SK-N-SH (cell line): Measurements from ENCODE around the gene PCBD1. TPM values are rescaled to one million over a fixed set of nuclear protein-coding genes. Genes with fewer than 3 reads are reported as not detected.

Source experiments
- CTCF ChIA-PET: fragments of 300-600, 350-600 bp; formaldehyde crosslinking; extraction: SDS; loops from one replicate; lab custom pipeline; 2021; lab: Yijun Ruan, JAX
- POLR2A ChIA-PET: fragments of 350-600 bp; sonication (Branson Sonifier 250); formaldehyde crosslinking; extraction: SDS; loops from one replicate; lab custom pipeline; 2020; ENCODE audit warnings: antibody characterized with exemption, inconsistent platforms; lab: Yijun Ruan, JAX
- DNase-seq: peaks from one replicate; pipeline ENCODE4 v3.0.0; 2012
- H2AFZ ChIP-seq: fragments of 200-600 bp; sonication (generic); 2 replicates; pipeline ENCODE4 v1.8.1; 2016; ENCODE audit warnings: antibody characterized with exemption, mild to moderate bottlenecking, low read depth
- H3F3A ChIP-seq: fragments of 200-600 bp; sonication (generic); replicated peaks from 2 replicates; pipeline ENCODE3; 2016; ENCODE audit warnings: antibody characterized with exemption, mild to moderate bottlenecking; ENCODE audit not compliant: insufficient read depth
- H3K27ac ChIP-seq, 2 experiments: fragments of 200-500 bp in 1 of 2; fragments of 200-600 bp in 1 of 2; sonication (Bioruptor generic) in 1 of 2; sonication (generic), shearing (Covaris generic) in 1 of 2; 2 replicates each; pipeline versions ENCODE4 v1.5.1 to v1.6.1; 2014 to 2016; ENCODE audit warnings: low read depth in 2 of 2, inconsistent platforms in 1 of 2, low read length in 1 of 2, mild to moderate bottlenecking in 1 of 2, mixed read lengths in 1 of 2
- H3K27me3 ChIP-seq: fragments of 200-600 bp; sonication (generic), shearing (Covaris generic); 2 replicates; pipeline ENCODE4 v1.6.1; 2016; ENCODE audit warnings: mixed run types; ENCODE audit not compliant: insufficient read depth
- H3K36me3 ChIP-seq, 2 experiments: fragments of 200-500 bp in 1 of 2; fragments of 200-600 bp in 1 of 2; sonication (Bioruptor generic) in 1 of 2; sonication (generic) in 1 of 2; replicated peaks in 1 of 2; 2 replicates each; pipeline versions ENCODE3 to v1.5.1; 2014 to 2016; ENCODE audit warnings: low read length in 1 of 2, mild to moderate bottlenecking in 1 of 2; ENCODE audit not compliant: insufficient read depth in 2 of 2, control insufficient read depth in 1 of 2
- H3K4me1 ChIP-seq, 2 experiments: fragments of 200-500 bp in 1 of 2; fragments of 200-600 bp in 1 of 2; sonication (Bioruptor generic) in 1 of 2; sonication (generic), shearing (Covaris generic) in 1 of 2; 2 replicates each; pipeline versions ENCODE4 v1.5.1 to v1.6.1; 2014 to 2016; ENCODE audit warnings: low read depth in 1 of 2, low read length in 1 of 2, mixed run types in 1 of 2; ENCODE audit not compliant: insufficient read depth in 2 of 2, control insufficient read depth in 1 of 2
- H3K4me2 ChIP-seq: fragments of 200-600 bp; sonication (generic), shearing (Covaris generic); 2 replicates; pipeline ENCODE4 v1.6.1; 2017; ENCODE audit warnings: mixed run types
- H3K4me3 ChIP-seq, 2 experiments: fragments of 200-500 bp in 1 of 2; fragments of 200-600 bp in 1 of 2; sonication (Bioruptor generic) in 1 of 2; sonication (generic), shearing (Covaris generic) in 1 of 2; 2 replicates each; pipeline versions ENCODE4 v1.5.1 to v1.8.1; 2014 to 2016; ENCODE audit warnings: low read depth in 2 of 2, inconsistent platforms in 1 of 2, low read length in 1 of 2, mild to moderate bottlenecking in 1 of 2, mixed read lengths in 1 of 2, moderate library complexity in 1 of 2
- H3K79me2 ChIP-seq: fragments of 200-600 bp; sonication (generic); 2 replicates; pipeline ENCODE4 v1.8.1; 2017; ENCODE audit warnings: mild to moderate bottlenecking; ENCODE audit not compliant: insufficient read depth
- H3K9ac ChIP-seq: fragments of 200-600 bp; sonication (generic); 2 replicates; pipeline ENCODE4 v1.6.1; 2017; ENCODE audit warnings: mixed run types
- H3K9me2 ChIP-seq: fragments of 200-600 bp; sonication (generic); 2 replicates; pipeline ENCODE4 v1.6.1; 2017; ENCODE audit warnings: mixed run types
- H3K9me3 ChIP-seq: fragments of 200-600 bp; sonication (generic); 2 replicates; pipeline ENCODE4 v1.6.1; 2017; ENCODE audit warnings: mixed run types, mild to moderate bottlenecking, moderate library complexity
- H4K20me1 ChIP-seq: fragments of 200-600 bp; sonication (generic); 2 replicates; pipeline ENCODE4 v1.6.1; 2017; ENCODE audit warnings: mild to moderate bottlenecking, mixed run types; ENCODE audit not compliant: insufficient read depth
- FOSL2 ChIP-seq: IDR thresholded peaks from 2 replicates; pipeline ENCODE4 v1.4.0; 2012; ENCODE audit warnings: low read depth, mild to moderate bottlenecking, moderate library complexity, borderline replicate concordance
- FOXM1 ChIP-seq: IDR thresholded peaks from 2 replicates; pipeline ENCODE4 v1.4.0; 2012; ENCODE audit warnings: low read depth, mild to moderate bottlenecking
- RAD21 ChIP-seq: IDR thresholded peaks from 2 replicates; pipeline ENCODE4 v1.6.1; 2012; ENCODE audit warnings: mild to moderate bottlenecking, low read length
- TCF12 ChIP-seq: IDR thresholded peaks from 2 replicates; pipeline ENCODE4 v1.4.0; 2012
- ZBTB33 ChIP-seq: IDR thresholded peaks from 2 replicates; pipeline ENCODE4 v1.4.0; 2012; ENCODE audit warnings: low read depth, borderline replicate concordance
- WGBS: methylation state at CpG from one replicate; pipeline ENCODE4 v1.1.6; 2017; ENCODE audit warnings: low lambda C conversion rate; 5-methylcytosine and 5-hydroxymethylcytosine counted together
- polyA plus RNA-seq, 3 experiments: library from polyadenylated mRNA; depleted of rRNA; stranded (reverse); fragments of >200 nt; gene quantifications; 2 replicates each; pipeline ENCODE4 v1.2.3, GENCODE V29; 2012

PCBD1 gene
- polyA plus RNA-seq, 1 of the 3 experiments (the other 2 are of a cell fraction): 112 TPM

DNA sequence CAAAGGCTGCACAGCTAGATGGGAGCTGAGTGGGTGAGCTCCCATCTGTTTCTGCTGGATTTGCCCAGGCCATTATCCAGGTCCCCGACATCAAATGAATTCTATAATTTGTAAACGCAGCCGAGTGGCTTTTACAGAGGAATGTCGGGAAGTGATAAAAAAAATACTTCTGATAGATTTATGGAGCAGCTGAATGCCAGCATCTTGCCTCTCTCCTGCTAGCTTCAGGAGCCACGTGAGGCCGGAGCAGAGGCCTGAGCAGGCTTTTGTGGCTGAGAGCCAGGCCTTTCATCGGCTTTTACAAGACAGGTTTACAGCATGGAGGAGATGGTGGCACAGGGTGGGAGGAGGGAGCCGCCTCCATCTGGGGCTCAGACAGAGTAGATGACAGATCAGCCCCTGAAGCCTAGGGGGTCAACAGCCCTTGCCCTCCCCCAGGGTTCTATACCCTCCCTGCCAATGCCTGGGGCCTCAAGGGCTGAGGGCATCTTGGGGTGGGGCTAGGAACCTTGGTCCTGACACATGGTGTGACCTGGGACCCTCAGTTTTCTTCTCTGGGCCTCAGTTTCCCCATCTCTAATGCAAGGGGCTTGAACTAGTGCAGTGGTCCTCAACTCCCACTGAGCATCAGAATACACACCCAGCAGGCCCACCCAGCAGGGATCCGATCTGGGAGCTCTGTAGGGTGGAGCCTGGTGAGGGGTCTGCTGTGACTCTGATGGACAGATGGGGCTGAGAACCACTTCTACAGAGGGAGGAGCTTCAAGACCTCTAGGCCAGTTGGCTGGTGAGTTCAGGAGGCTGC lies 44.2 kb upstream of the PCBD1 start:
- H3K4me3 ChIP-seq: no peak overlapping the region
- no peaks in the 10 kb centered on the region for H3K36me3 ChIP-seq
- H4K20me1 ChIP-seq: no peaks in the 10 kb centered on the region
- POLR2A ChIA-PET: no interaction called here
- H3K4me2 ChIP-seq: no peak overlapping the region
- H3K4me1 ChIP-seq: peaks cover 0 to 9% of the 10 kb centered on the region in 2 experiments; a peak in 1 of 4 replicates
- H3F3A ChIP-seq: no peaks in the 10 kb centered on the region
- H3K27ac ChIP-seq: no peak overlapping the region
- H2AFZ ChIP-seq: no peak overlapping the region
- H3K9ac ChIP-seq: no peak overlapping the region
- CTCF ChIA-PET: interaction anchor here (0.7 kb wide), 1 partner anchor 11 kb away, joined by 3 read pairs; no protein-coding TSS in a partner anchor
- H3K27me3 ChIP-seq: peaks cover 9% of the 10 kb centered on the region; the same call in 1 of the 2 replicates
- peak; percentile 32 for DNase-seq
- no peaks in the 10 kb centered on the region for H3K9me3 ChIP-seq
- no peaks in the 10 kb centered on the region for H3K9me2 ChIP-seq
- H3K79me2 ChIP-seq: no peaks in the 10 kb centered on the region
- WGBS: 59% methylated on average over 9 of the region's 9 CpGs
- no peak for TF ChIP-seq RAD21

- no peaks in the 10 kb centered on the region for H3K36me3 ChIP-seq
- H3K9me3 ChIP-seq: no peaks in the 10 kb centered on the region
- no peak for DNase-seq
- H3F3A ChIP-seq: no peaks in the 10 kb centered on the region
- H3K27me3 ChIP-seq: peaks cover 1% of the 10 kb centered on the region; the same call in 1 of the 2 replicates
- no peaks in the 10 kb centered on the region for H4K20me1 ChIP-seq
- TF ChIP-seq FOSL2 (peak; percentile 23; the same call in 1 of the 2 replicates), TCF12 (no peak)
- TF ChIP-seq, all 33 proteins: peak for 1
- Histone ChIP-seq H3K79me2 (no peaks in the 10 kb centered on the region), H3K9ac (no peak overlapping the region), H3K9me2 (no peaks in the 10 kb centered on the region), H3K4me3 (no peak overlapping the region), H3K4me1 (peaks cover 5 to 22% of the 10 kb centered on the region in 2 experiments; a peak in 2 of 4 replicates), H2AFZ (no peak overlapping the region), H3K27ac (no peak overlapping the region), H3K4me2 (no peak overlapping the region)
- CTCF ChIA-PET: interaction anchor here (1.2 to 1.8 kb wide), 4 partner anchors 10 to 79 kb away, joined by 3 to 8 read pairs (median 4); no protein-coding TSS in a partner anchor
- POLR2A ChIA-PET: interaction anchor here (0.8 kb wide), 1 partner anchor 304 kb away, joined by 3 read pairs; no protein-coding TSS in a partner anchor
- WGBS: 63% methylated on average over 15 of the region's 15 CpGs
Measured at GRCh38 chr10:70931168-70931815, 42.9 kb upstream of the PCBD1 start.

- H3K4me3 ChIP-seq: no peak overlapping the region
- H3K9me2 ChIP-seq: no peaks in the 10 kb centered on the region
- ChIA-PET CTCF (interaction anchor here (1.2 to 2.9 kb wide), 5 partner anchors 9 to 278 kb away, joined by 3 to 10 read pairs (median 5); no protein-coding TSS in a partner anchor), POLR2A (no interaction called here)
- H3K4me2 ChIP-seq: no peak overlapping the region
- DNase-seq: no peak
- no peaks in the 10 kb centered on the region for H3K9me3 ChIP-seq
- H3K36me3 ChIP-seq: no peaks in the 10 kb centered on the region
- H2AFZ ChIP-seq: no peak overlapping the region
- H3K9ac ChIP-seq: no peak overlapping the region
- no peaks in the 10 kb centered on the region for H3F3A ChIP-seq
- H4K20me1 ChIP-seq: no peaks in the 10 kb centered on the region
- peaks cover 5 to 27% of the 10 kb centered on the region in 2 experiments; a peak in 2 of 4 replicates for H3K4me1 ChIP-seq
- TF ChIP-seq FOXM1: no peak
- no peak for TF ChIP-seq ZBTB33
- 70% methylated on average over 15 of the region's 17 CpGs for WGBS
- H3K79me2 ChIP-seq: no peaks in the 10 kb centered on the region
- H3K27me3 ChIP-seq: no peaks in the 10 kb centered on the region
- no peak overlapping the region for H3K27ac ChIP-seq
Measured at GRCh38 chr10:70930263-70931000, 42.1 kb upstream of the PCBD1 start.
